ENCODE data around the gene SHKBP1. TPM values are rescaled to one million over a fixed set of nuclear protein-coding genes. Genes with fewer than 3 reads are reported as not detected.

SHKBP1 gene
- total and polyA plus RNA-seq, 2 of the 8 experiments (the other 6 are each of a cell fraction or from before 2014, with no cell fraction given) = 74.6 to 98.8 TPM

DNA sequence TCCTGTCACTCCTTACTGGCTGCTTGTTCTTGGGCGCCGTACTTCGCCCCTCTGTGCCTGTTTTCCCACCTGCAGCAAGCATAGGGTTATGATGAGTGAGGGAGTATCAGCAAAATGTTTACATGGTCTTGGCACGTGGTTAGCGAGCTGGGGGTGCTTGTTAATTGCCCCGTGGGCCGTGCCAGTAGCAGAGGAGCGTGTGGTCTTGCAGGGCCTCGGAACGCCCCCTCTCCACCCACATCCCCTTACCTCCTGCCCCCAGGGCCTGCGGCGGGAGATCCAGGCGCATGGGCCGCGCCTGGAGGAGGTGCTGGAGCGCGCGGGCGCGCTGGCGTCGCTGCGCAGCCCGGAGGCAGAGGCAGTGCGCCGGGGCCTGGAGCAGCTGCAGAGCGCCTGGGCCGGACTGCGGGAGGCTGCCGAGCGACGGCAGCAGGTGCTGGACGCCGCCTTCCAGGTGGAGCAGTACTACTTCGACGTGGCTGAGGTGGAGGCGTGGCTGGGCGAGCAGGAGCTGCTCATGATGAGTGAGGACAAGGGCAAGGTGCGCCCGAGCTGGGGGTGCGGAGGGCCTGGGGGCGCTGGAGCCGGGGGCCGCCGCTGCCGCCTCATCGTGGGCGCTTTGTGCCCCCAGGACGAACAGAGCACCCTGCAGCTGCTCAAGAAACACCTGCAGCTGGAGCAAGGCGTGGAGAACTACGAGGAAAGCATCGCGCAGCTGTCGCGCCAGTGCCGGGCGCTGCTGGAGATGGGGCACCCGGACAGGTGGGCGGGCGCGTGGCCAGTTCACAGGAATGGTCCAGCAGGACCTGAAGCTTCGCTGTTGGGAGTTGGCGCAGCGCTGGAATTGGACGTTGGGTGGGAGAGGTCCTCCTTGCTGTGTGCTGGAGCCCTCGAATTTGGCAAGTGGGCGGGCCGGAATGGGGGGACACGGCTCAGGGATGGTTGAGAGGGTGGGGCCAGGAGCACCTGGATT is 22.5 kb upstream of the SHKBP1 start:
- peak overlapping the region; percentile 71; the same call in 1 of the 2 replicates for H2BK12ac ChIP-seq (ENCODE audit: low read depth, low read length)
- no peak overlapping the region for H2AFZ ChIP-seq (ENCODE audit: low read length)
- H3K36me3 ChIP-seq (ENCODE audit: control insufficient read depth in 2 of 4, insufficient read depth in 4 of 4, low read length in 3 of 4) = no peaks in the 10 kb centered on the region
- no peak overlapping the region for H3K14ac ChIP-seq (ENCODE audit: insufficient read length)
- H3K4me3 ChIP-seq (ENCODE audit: extremely low read depth in 1 of 4, insufficient read depth in 2 of 4, low read depth in 3 of 4, low read length in 4 of 4) = peak overlapping the region in 1 of 4 experiments; percentile 49; a peak in 3 of 8 replicates
- 0 out of 2 replicates have a peak overlapping the region, but pooled peaks have one; percentile 25 for H3K18ac ChIP-seq (ENCODE audit: extremely low read depth, low read length)
- peaks cover 3% of the 10 kb centered on the region; the same call in 1 of the 2 replicates for H3K23me2 ChIP-seq (ENCODE audit: low read depth, low read length)
- no peak overlapping the region for H3K23ac ChIP-seq (ENCODE audit: insufficient read length)
- no peak overlapping the region for H3K56ac ChIP-seq (replicated peaks; ENCODE audit: insufficient read length, low read depth, low read length)
- H3K9me3 ChIP-seq (ENCODE audit: insufficient read depth in 2 of 2, low read depth in 1 of 2, low read length in 1 of 2) = no peaks in the 10 kb centered on the region
- no peaks in the 10 kb centered on the region for H3K79me2 ChIP-seq (ENCODE audit: control insufficient read depth in 1 of 2, insufficient read depth in 2 of 2, low read length in 2 of 2)
- H3K4me1 ChIP-seq (replicated peaks in 1 of 4; ENCODE audit: control insufficient read depth in 3 of 4, insufficient read depth in 4 of 4, low read length in 3 of 4) = peaks cover 0 to 5% (median 2%) of the 10 kb centered on the region in 4 experiments; a peak in 4 of 7 replicates
- H2BK5ac ChIP-seq (ENCODE audit: low read depth, low read length) = no peak overlapping the region
- H2BK15ac ChIP-seq (ENCODE audit: low read length) = no peak overlapping the region
- ChIA-PET CTCF (ENCODE audit: partially characterized antibody) (interaction anchor here (0.6 to 9.2 kb wide), 10 partner anchors 16 to 885 kb away, joined by 3 to 95 read pairs (median 6); partner anchors contain the start of gene DMAC2), POLR2A (ENCODE audit: partially characterized antibody) (interaction anchor here (0.6 to 2.0 kb wide), 4 partner anchors 12 to 40 kb away, joined by 3 to 5 read pairs (median 4); no protein-coding TSS in a partner anchor)
- H2AK5ac ChIP-seq (ENCODE audit: low read depth, low read length) = no peak overlapping the region
- no peak overlapping the region for H3K4ac ChIP-seq (replicated peaks; ENCODE audit: insufficient read length, low read depth, low read length)
- H4K8ac ChIP-seq (ENCODE audit: extremely low read depth, insufficient read depth, low read length) = no peak overlapping the region
- WGBS, 2 experiments (ENCODE audit: extremely low coverage in 1 of 2, insufficient coverage in 1 of 2, insufficient read length in 1 of 2, insufficient replicate concordance in 2 of 2, low coverage in 1 of 2, low lambda C conversion rate in 2 of 2, missing lambda C conversion rate in 1 of 2) = 27% methylated on average over 63 of the region's 69 CpGs; no CpG with 5 or more reads in 1 of the 2 experiments
- H3K79me1 ChIP-seq (ENCODE audit: low read depth, low read length) = no peaks in the 10 kb centered on the region
- no peak overlapping the region for H3K27ac ChIP-seq (ENCODE audit: low read depth, low read length)
- DNase-seq (ENCODE audit: low read depth in 1 of 2, low spot score in 2 of 2) = peak in 1 of 2 experiments; percentile 76
- H4K91ac ChIP-seq (replicated peaks; ENCODE audit: insufficient read length, low read length) = no peak overlapping the region
- H2BK120ac ChIP-seq (replicated peaks; ENCODE audit: low read depth, low read length) = no peak overlapping the region
- peak overlapping the region; percentile 48 to 60 for H3K4me2 ChIP-seq (ENCODE audit: insufficient read depth in 1 of 2, low read depth in 2 of 2, low read length in 2 of 2)
- H4K20me1 ChIP-seq (replicated peaks in 1 of 2; ENCODE audit: control insufficient read depth in 1 of 2, insufficient read depth in 2 of 2, low read length in 2 of 2) = peaks cover 0 to 1% of the 10 kb centered on the region in 2 experiments
- H3K27me3 ChIP-seq (replicated peaks in 1 of 4; ENCODE audit: control insufficient read depth in 3 of 4, extremely low read depth in 1 of 4, insufficient read depth in 3 of 4, low read length in 3 of 4) = peaks cover 7 to 40% (median 36%) of the 10 kb centered on the region in 4 experiments
- no peak overlapping the region for H3K9ac ChIP-seq (replicated peaks in 1 of 4; ENCODE audit: extremely low read depth in 1 of 4, low read depth in 3 of 4, low read length in 3 of 4)
- H2BK20ac ChIP-seq (ENCODE audit: low read length) = no peak overlapping the region
- H4K5ac ChIP-seq (ENCODE audit: insufficient read length, low read depth, low read length) = no peak overlapping the region
- FAIRE-seq = no peak
